ENCODE results near the gene SOX2. TPM values are rescaled to one million over a fixed set of nuclear protein-coding genes. Genes with fewer than 3 reads are reported as not detected.
A peak's percentile ranks its signal among the peaks of the same experiment; 100 is the strongest.

Gene SOX2
- total RNA-seq, 1 donor from 2014 or later = 70.4 TPM

DNA sequence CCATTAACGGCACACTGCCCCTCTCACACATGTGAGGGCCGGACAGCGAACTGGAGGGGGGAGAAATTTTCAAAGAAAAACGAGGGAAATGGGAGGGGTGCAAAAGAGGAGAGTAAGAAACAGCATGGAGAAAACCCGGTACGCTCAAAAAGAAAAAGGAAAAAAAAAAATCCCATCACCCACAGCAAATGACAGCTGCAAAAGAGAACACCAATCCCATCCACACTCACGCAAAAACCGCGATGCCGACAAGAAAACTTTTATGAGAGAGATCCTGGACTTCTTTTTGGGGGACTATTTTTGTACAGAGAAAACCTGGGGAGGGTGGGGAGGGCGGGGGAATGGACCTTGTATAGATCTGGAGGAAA, 1.5 kb downstream of the SOX2 start:
- Mint-ChIP-seq H3K4me1 (ENCODE audit: unreplicated experiment) (peaks cover 10% of the 10 kb centered on the region), H3K4me3 (peak overlapping the region; percentile 93), H3K27me3 (peaks cover 73% of the 10 kb centered on the region), H3K36me3 (peaks cover 3% of the 10 kb centered on the region), H3K9me3 (no peaks in the 10 kb centered on the region), H3K27ac (peak overlapping the region; percentile 79)
- no peak for TF ChIP-seq CTCF (conservative IDR thresholded peaks at IDR 0.05)
- DNase-seq (ENCODE audit: extremely low spot score, unreplicated experiment) = no peak

DNA sequence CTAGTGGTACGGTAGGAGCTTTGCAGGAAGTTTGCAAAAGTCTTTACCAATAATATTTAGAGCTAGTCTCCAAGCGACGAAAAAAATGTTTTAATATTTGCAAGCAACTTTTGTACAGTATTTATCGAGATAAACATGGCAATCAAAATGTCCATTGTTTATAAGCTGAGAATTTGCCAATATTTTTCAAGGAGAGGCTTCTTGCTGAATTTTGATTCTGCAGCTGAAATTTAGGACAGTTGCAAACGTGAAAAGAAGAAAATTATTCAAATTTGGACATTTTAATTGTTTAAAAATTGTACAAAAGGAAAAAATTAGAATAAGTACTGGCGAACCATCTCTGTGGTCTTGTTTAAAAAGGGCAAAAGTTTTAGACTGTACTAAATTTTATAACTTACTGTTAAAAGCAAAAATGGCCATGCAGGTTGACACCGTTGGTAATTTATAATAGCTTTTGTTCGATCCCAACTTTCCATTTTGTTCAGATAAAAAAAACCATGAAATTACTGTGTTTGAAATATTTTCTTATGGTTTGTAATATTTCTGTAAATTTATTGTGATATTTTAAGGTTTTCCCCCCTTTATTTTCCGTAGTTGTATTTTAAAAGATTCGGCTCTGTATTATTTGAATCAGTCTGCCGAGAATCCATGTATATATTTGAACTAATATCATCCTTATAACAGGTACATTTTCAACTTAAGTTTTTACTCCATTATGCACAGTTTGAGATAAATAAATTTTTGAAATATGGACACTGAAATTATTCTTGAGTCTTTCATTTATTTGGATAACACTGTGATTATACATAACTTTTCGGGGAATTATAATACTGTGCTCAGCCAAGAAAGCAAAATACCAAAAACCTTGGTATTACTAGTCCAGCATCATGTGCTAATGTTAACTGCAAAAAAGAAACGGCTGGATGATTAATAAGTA, 2.2 kb downstream of the SOX2 start:
- no peaks in the 10 kb centered on the region for H3K9me3 Mint-ChIP-seq
- peaks cover 10% of the 10 kb centered on the region for H3K4me1 Mint-ChIP-seq (ENCODE audit: unreplicated experiment)

GRCh38 chr3:181715571-181716340, 4.0 kb downstream of the SOX2 start:
- H3K27me3 Mint-ChIP-seq = peaks cover 81% of the 10 kb centered on the region
- TF ChIP-seq CTCF (conservative IDR thresholded peaks at IDR 0.05) = no peak
- H3K36me3 Mint-ChIP-seq = peaks cover 3% of the 10 kb centered on the region
- DNase-seq (ENCODE audit: extremely low spot score, unreplicated experiment) = no peak
- H3K4me3 Mint-ChIP-seq = peak overlapping the region; percentile 93
- H3K4me1 Mint-ChIP-seq (ENCODE audit: unreplicated experiment) = peaks cover 6% of the 10 kb centered on the region
- H3K9me3 Mint-ChIP-seq = no peaks in the 10 kb centered on the region
- H3K27ac Mint-ChIP-seq = peak overlapping the region; percentile 75

More for the DNA sequence above, 2.2 kb downstream of the SOX2 start:
- peak overlapping the region; percentile 93 for H3K4me3 Mint-ChIP-seq
- peak overlapping the region; percentile 79 for H3K27ac Mint-ChIP-seq
- DNase-seq (ENCODE audit: extremely low spot score, unreplicated experiment) = no peak
- H3K27me3 Mint-ChIP-seq = peaks cover 75% of the 10 kb centered on the region
- peaks cover 3% of the 10 kb centered on the region for H3K36me3 Mint-ChIP-seq
- no peak for TF ChIP-seq CTCF (conservative IDR thresholded peaks at IDR 0.05)

DNA sequence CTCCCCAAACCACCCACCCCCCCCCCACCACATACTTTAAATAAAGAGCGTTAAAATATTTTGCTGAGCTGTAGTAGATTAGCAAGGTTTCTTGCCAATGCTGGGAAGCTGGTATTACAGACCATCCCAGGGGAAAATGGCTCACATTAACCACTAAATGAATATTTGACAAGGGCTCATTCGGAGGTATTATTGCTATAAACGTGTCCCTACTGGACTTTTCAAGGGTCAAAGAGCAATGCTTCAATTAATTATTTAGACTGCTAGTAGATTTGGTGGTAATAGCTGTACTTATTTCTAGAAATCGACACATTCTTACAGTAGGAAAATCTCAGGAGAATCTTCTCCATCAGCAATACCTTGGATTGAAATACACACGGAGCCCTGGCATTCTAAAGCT, 5.2 kb downstream of the SOX2 start:
- H3K4me3 Mint-ChIP-seq = peak overlapping the region; percentile 62
- H3K36me3 Mint-ChIP-seq = peaks cover 3% of the 10 kb centered on the region

More for the DNA sequence above, 5.2 kb downstream of the SOX2 start:
- Mint-ChIP-seq H3K27me3 (peaks cover 93% of the 10 kb centered on the region), H3K27ac (no peak overlapping the region), H3K4me1 (ENCODE audit: unreplicated experiment) (peaks cover 14% of the 10 kb centered on the region), H3K9me3 (no peaks in the 10 kb centered on the region)
- no peak for TF ChIP-seq CTCF (conservative IDR thresholded peaks at IDR 0.05)
- no peak for DNase-seq (ENCODE audit: extremely low spot score, unreplicated experiment)
